Heart left ventricle (tissue), 16 donors: Measurements from ENCODE around the gene AP3S2. TPM values are rescaled to one million over a fixed set of nuclear protein-coding genes. Genes with fewer than 3 reads are reported as not detected.

Experiments
- ATAC-seq, 4 donors: fragments of 200-7000 bp; cut with Tn5 transposase; one replicate each; pipeline ENCODE4 v1.9.1; 2020 to 2022; ENCODE audit warnings: moderate library complexity in 4 of 4, mild to moderate bottlenecking in 3 of 4, moderate number of reproducible peaks in 1 of 4
- DNase-seq, 5 donors: peaks; one replicate each; pipeline ENCODE4 v3.0.0-alpha.2; 2020
- H3K27ac ChIP-seq, 12 donors: fragments of 200-600 bp; sonication (generic) in 4 of 12; one replicate each; pipeline versions ENCODE4 v1.5.0 to v1.8.0; 2016 to 2022; ENCODE audit warnings: mild to moderate bottlenecking in 2 of 12
- H3K27me3 ChIP-seq, 9 donors: fragments of 200-600 bp; sonication (generic) in 2 of 9; one replicate each; pipeline versions ENCODE4 v1.5.1 to v1.8.0; 2016 to 2022; ENCODE audit warnings: mild to moderate bottlenecking in 3 of 9
- H3K36me3 ChIP-seq, 9 donors: fragments of 200-600 bp; sonication (generic) in 2 of 9; one replicate each; pipeline versions ENCODE4 v1.5.0 to v1.8.0; 2018 to 2022; ENCODE audit warnings: mild to moderate bottlenecking in 2 of 9
- H3K4me1 ChIP-seq, 12 donors: fragments of 200-600 bp; sonication (generic) in 4 of 12; one replicate each; pipeline versions ENCODE4 v1.5.0 to v1.8.0; 2016 to 2022; ENCODE audit warnings: mild to moderate bottlenecking in 3 of 12
- H3K4me3 ChIP-seq, 12 donors: fragments of 200-600 bp; sonication (generic) in 4 of 12; one replicate each; pipeline versions ENCODE4 v1.5.0 to v1.8.0; 2017 to 2022; ENCODE audit warnings: mild to moderate bottlenecking in 9 of 12, moderate library complexity in 4 of 12
- H3K9me3 ChIP-seq, 12 donors: fragments of 200-600 bp; sonication (generic) in 4 of 12; one replicate each; pipeline versions ENCODE4 v1.5.0 to v1.8.0; 2016 to 2022; ENCODE audit warnings: mild to moderate bottlenecking in 1 of 12
- CTCF ChIP-seq, 12 donors: fragments of 200-600 bp; sonication (generic) in 4 of 12; IDR thresholded peaks; one replicate each; pipeline versions ENCODE4 v1.5.0 to v1.8.0; 2018 to 2022; ENCODE audit warnings: antibody characterized with exemption in 12 of 12, mild to moderate bottlenecking in 5 of 12
- POLR2A ChIP-seq, 2 donors: fragments of 450-650 bp; IDR thresholded peaks; one replicate each; pipeline ENCODE4 v1.6.1; 2017; ENCODE audit warnings: antibody characterized with exemption in 2 of 2, mild to moderate bottlenecking in 2 of 2, moderate library complexity in 2 of 2
- WGBS, 4 donors: extraction: QIAGEN DNeasy Blood & Tissue Kit in 2 of 4; methylation state at CpG; one replicate each; pipeline versions ENCODE4 v1.1.5 to v1.1.7; 2013 to 2018; 5-methylcytosine and 5-hydroxymethylcytosine counted together
- intact Hi-C, 10 donors: fragments of 100-400 bp; cut with DNase I; formaldehyde crosslinking; loops; one replicate each; pipeline versions ENCODE4 v1.11.1 to v1.14.2; 2022
- polyA plus RNA-seq, 2 donors: library from polyadenylated mRNA; stranded (reverse); fragments of 200-250 nt; gene quantifications; one replicate each; pipeline ENCODE4 v1.2.3, GENCODE V29; 2013
- total RNA-seq, 9 donors: library from RNA; depleted of rRNA in 2 of 9; stranded (reverse); fragments of >200 nt in 2 of 9; fragmentation: NEBNext Ultra II Directional in 3 of 9; extraction: Animal tissue kit (Norgen Biotek cat#: 25700) in 3 of 9; gene quantifications; one replicate each; pipeline versions ENCODE4 v1.1.0 to v1.2.4, GENCODE V29; 2016 to 2023
- donor health status: ischemic (EF 13 %, LVEDD 7.1; RV severe dilation, severe dysfunction).
- donor health status: healthy with polysubstance abuse.
- donor health status: DM: no; HTN: yes; CAD: no.
- donor health status: DM: no; HTN: no; CAD: no.
- donor health status: ischemic (EF 25% LVEDD 6.9; RV normal size, moderate dysfunction).
- donor health status: ischemic (EF 25% LVEDD 5.7; RV mildly dilated, moderate dysfunction).
- donor health status: healthy.
- donor health status: DM: yes; HTN: yes; CAD: no.
- donor health status: ischemic (EF 35%, LVEDD 5.7; RV mildly dilated, moderate dysfunction).
- donor health status: nonischemic (EF 11% LVEDD 7.7; RV severe dilation, severe dysfunction).
- donor health status: DM: yes; HTN: yes; CAD: no.
- donor health status: PGD.
- donor health status: ischemic (EF 29% LVEDD 5.4; RV normal size, mild dysfunction).
- donor health status: nonischemic (EF 23%, LVEDD 6.1; RV moderate dilation, normal function).

AP3S2 gene
- total and polyA plus RNA-seq, 11 donors = 15.4 to 64.6 (median 43.3) TPM

GRCh38 chr15:89909611-89910010, 15.8 kb upstream of the AP3S2 start:
- H3K27me3 ChIP-seq = no peaks in the 10 kb centered on the region
- TF ChIP-seq POLR2A (IDR thresholded peaks at IDR 0.05) = no peak
- TF ChIP-seq CTCF (IDR thresholded peaks at IDR 0.05) = no peak
- DNase-seq (no peak), ATAC-seq (no peak)
- H3K4me3 ChIP-seq = no peak overlapping the region
- H3K9me3 ChIP-seq = no peaks in the 10 kb centered on the region
- peaks cover 0 to 51% (median 25%) of the 10 kb centered on the region in 9 donors for H3K36me3 ChIP-seq
- no peak overlapping the region for H3K27ac ChIP-seq
- intact Hi-C loops = loop anchor here in 6 of 10 donors (5.0 to 10.0 kb wide), 4 partner anchors 65 to 163 kb away; partner anchors contain the start of gene ZNF710 (in 2 of the 6)
- WGBS, 4 donors = 44 to 89% (median 59%) methylated on average over 1 to 2 of the region's 2 CpGs
- peaks cover 0 to 26% (median 13%) of the 10 kb centered on the region in 12 donors for H3K4me1 ChIP-seq

- 92 to 95% (median 93%) methylated on average over 16 of the region's 16 CpGs for WGBS, 4 donors
- ATAC-seq (no peak), DNase-seq (no peak)
- no peak for TF ChIP-seq CTCF (IDR thresholded peaks at IDR 0.05)
- TF ChIP-seq POLR2A (IDR thresholded peaks at IDR 0.05) = no peak
- Histone ChIP-seq H3K27ac (no peak overlapping the region), H3K36me3 (peaks cover 0 to 65% (median 39%) of the 10 kb centered on the region in 9 donors), H3K4me3 (no peak overlapping the region), H3K4me1 (peaks cover 0 to 23% (median 11%) of the 10 kb centered on the region in 12 donors), H3K27me3 (no peaks in the 10 kb centered on the region), H3K9me3 (no peaks in the 10 kb centered on the region)
- intact Hi-C loops = no loop called here
Observed at GRCh38 chr15:89908226-89908625, 14.4 kb upstream of the AP3S2 start.

- WGBS, 4 donors = 93 to 98% (median 95%) methylated on average over 6 to 7 of the region's 7 CpGs
- Histone ChIP-seq H3K36me3 (peaks cover 0 to 75% (median 48%) of the 10 kb centered on the region in 9 donors), H3K9me3 (no peaks in the 10 kb centered on the region), H3K27me3 (no peaks in the 10 kb centered on the region), H3K4me3 (no peak overlapping the region), H3K4me1 (peaks cover 0 to 17% (median 7%) of the 10 kb centered on the region in 12 donors), H3K27ac (no peak overlapping the region)
- ATAC-seq = no peak
- DNase-seq = no peak
- TF ChIP-seq POLR2A (IDR thresholded peaks at IDR 0.05) (no peak), CTCF (IDR thresholded peaks at IDR 0.05) (no peak)
- intact Hi-C loops = no loop called here
Observed at GRCh38 chr15:89907289-89907688, 13.5 kb upstream of the AP3S2 start.

- intact Hi-C loops = no loop called here
- WGBS, 4 donors = 95 to 98% (median 96%) methylated on average over 5 of the region's 5 CpGs
- peaks cover 0 to 88% (median 57%) of the 10 kb centered on the region in 9 donors for H3K36me3 ChIP-seq
Observed at GRCh38 chr15:89905846-89906378, 12.1 kb upstream of the AP3S2 start.

More at GRCh38 chr15:89905846-89906378, 12.1 kb upstream of the AP3S2 start:
- ATAC-seq = no peak
- Histone ChIP-seq H3K4me1 (peaks cover 0 to 6% (median 0%) of the 10 kb centered on the region in 12 donors), H3K4me3 (no peak overlapping the region), H3K9me3 (no peaks in the 10 kb centered on the region), H3K27ac (no peak overlapping the region), H3K27me3 (no peaks in the 10 kb centered on the region)
- DNase-seq = no peak
- no peak for TF ChIP-seq POLR2A (IDR thresholded peaks at IDR 0.05)
- no peak for TF ChIP-seq CTCF (IDR thresholded peaks at IDR 0.05)
